Loucy (cell line): ENCODE data around the gene ZNF609.

Source experiments
- H2AFZ ChIP-seq: fragments of 200-600 bp; sonication (generic); 2 replicates; pipeline ENCODE4 v1.6.0; 2016; ENCODE audit warnings: antibody characterized with exemption, mild to moderate bottlenecking, low read length, moderate library complexity
- H3F3A ChIP-seq: fragments of 200-600 bp; 2 replicates; pipeline ENCODE4 v1.6.0; 2016; ENCODE audit warnings: antibody characterized with exemption, low read depth, mild to moderate bottlenecking
- H3K27me3 ChIP-seq: fragments of 200-600 bp; sonication (generic); 2 replicates; pipeline ENCODE4 v1.6.1; 2014; ENCODE audit warnings: low read length, mild to moderate bottlenecking; ENCODE audit not compliant: insufficient read depth, poor library complexity, severe bottlenecking
- H3K36me3 ChIP-seq: fragments of 200-600 bp; sonication (generic); 2 replicates; pipeline ENCODE4 v1.6.1; 2016; ENCODE audit warnings: low read length; ENCODE audit not compliant: insufficient read depth
- H3K4me1 ChIP-seq: fragments of 200-600 bp; sonication (generic); 2 replicates; pipeline ENCODE4 v1.5.1; 2014; ENCODE audit warnings: low read length, mild to moderate bottlenecking; ENCODE audit not compliant: insufficient read depth, poor library complexity, severe bottlenecking
- H3K4me2 ChIP-seq: fragments of 200-600 bp; sonication (generic); 2 replicates; pipeline ENCODE4 v1.6.0; 2014; ENCODE audit warnings: antibody characterized with exemption, low read length, low read depth, mild to moderate bottlenecking; ENCODE audit not compliant: poor library complexity, severe bottlenecking
- H3K4me3 ChIP-seq: fragments of 200-600 bp; sonication (generic); 2 replicates; pipeline ENCODE4 v1.5.1; 2014; ENCODE audit warnings: low read length, mild to moderate bottlenecking, mixed read lengths; ENCODE audit not compliant: poor library complexity, severe bottlenecking
- H3K79me2 ChIP-seq: fragments of 200-600 bp; sonication (generic); 2 replicates; pipeline ENCODE4 v1.6.1; 2014; ENCODE audit warnings: low read length; ENCODE audit not compliant: insufficient read depth
- H3K9ac ChIP-seq: fragments of 200-600 bp; sonication (generic); 2 replicates; pipeline ENCODE4 v1.6.0; 2014; ENCODE audit warnings: mild to moderate bottlenecking, low read depth, low read length, moderate library complexity; ENCODE audit not compliant: poor library complexity, severe bottlenecking
- H3K9me2 ChIP-seq: fragments of 200-600 bp; sonication (generic); replicated peaks from 2 replicates; pipeline ENCODE4 v1.6.1; 2016; ENCODE audit warnings: low read depth, low read length, mixed read lengths
- H3K9me3 ChIP-seq: fragments of 200-600 bp; sonication (generic); 2 replicates; pipeline ENCODE4 v1.6.1; 2014; ENCODE audit warnings: mild to moderate bottlenecking, antibody characterized with exemption, low read length, low read depth; ENCODE audit not compliant: insufficient read depth
- H4K20me1 ChIP-seq: fragments of 200-600 bp; sonication (generic); 2 replicates; pipeline ENCODE4 v1.6.0; 2014; ENCODE audit warnings: antibody characterized with exemption, low read length, mild to moderate bottlenecking; ENCODE audit not compliant: insufficient read depth, poor library complexity, severe bottlenecking
- CTCF ChIP-seq: fragments of 200-600 bp; sonication (generic); conservative IDR thresholded peaks from 2 replicates; pipeline ENCODE4 v1.5.1; 2014; ENCODE audit warnings: mild to moderate bottlenecking, antibody characterized with exemption, low read length
- EZH2phosphoT487 ChIP-seq: fragments of 200-600 bp; IDR thresholded peaks from 2 replicates; pipeline ENCODE4 v1.6.1; 2018; ENCODE audit warnings: antibody characterized with exemption, mild to moderate bottlenecking, moderate library complexity, borderline replicate concordance

ZNF609 gene

GRCh38 chr15:64680097-64680496 lies 219.7 kb downstream of the ZNF609 start:
- H3K4me3 ChIP-seq = no peak overlapping the region
- no peaks in the 10 kb centered on the region for H3K27me3 ChIP-seq

GRCh38 chr15:64681424-64682024 lies 221.1 kb downstream of the ZNF609 start:
- H3F3A ChIP-seq = no peaks in the 10 kb centered on the region
- H3K9me2 ChIP-seq = no peaks in the 10 kb centered on the region
- no peaks in the 10 kb centered on the region for H3K79me2 ChIP-seq
- H2AFZ ChIP-seq = no peak overlapping the region
- no peak overlapping the region for H3K4me3 ChIP-seq
- TF ChIP-seq CTCF (peak; percentile 76), EZH2phosphoT487 (no peak)
- H3K4me2 ChIP-seq = no peak overlapping the region
- H3K4me1 ChIP-seq = no peaks in the 10 kb centered on the region
- peaks cover 86% of the 10 kb centered on the region for H3K36me3 ChIP-seq
- no peaks in the 10 kb centered on the region for H3K27me3 ChIP-seq
- no peak overlapping the region for H3K9ac ChIP-seq
- H3K9me3 ChIP-seq = no peaks in the 10 kb centered on the region
- H4K20me1 ChIP-seq = no peaks in the 10 kb centered on the region

More at GRCh38 chr15:64680097-64680496, 219.7 kb downstream of the ZNF609 start:
- Histone ChIP-seq H3K79me2 (no peaks in the 10 kb centered on the region), H3K9me3 (no peaks in the 10 kb centered on the region), H3K36me3 (peaks cover 88% of the 10 kb centered on the region), H2AFZ (no peak overlapping the region), H4K20me1 (no peaks in the 10 kb centered on the region), H3K4me1 (no peaks in the 10 kb centered on the region), H3K4me2 (no peak overlapping the region), H3F3A (no peaks in the 10 kb centered on the region), H3K9me2 (no peaks in the 10 kb centered on the region), H3K9ac (no peak overlapping the region)
- TF ChIP-seq CTCF (no peak), EZH2phosphoT487 (no peak)

- Histone ChIP-seq H3K36me3 (peaks cover 90% of the 10 kb centered on the region), H3K27me3 (no peaks in the 10 kb centered on the region), H3K9me2 (no peaks in the 10 kb centered on the region), H3K4me3 (no peak overlapping the region), H3K79me2 (no peaks in the 10 kb centered on the region), H3K9ac (no peak overlapping the region), H3K9me3 (no peaks in the 10 kb centered on the region), H3F3A (no peaks in the 10 kb centered on the region), H3K4me2 (no peak overlapping the region), H3K4me1 (no peaks in the 10 kb centered on the region), H4K20me1 (no peaks in the 10 kb centered on the region), H2AFZ (no peak overlapping the region)
- no peak for TF ChIP-seq EZH2phosphoT487
- TF ChIP-seq CTCF = no peak
These were observed 221.9 kb downstream of the ZNF609 start for GRCh38 chr15:64682255-64682654.
